GM19023 (cell line): ENCODE results near the gene LRP1.

Source experiments
- ATAC-seq: cut with Tn5 transposase; IDR thresholded peaks from one replicate; pipeline ENCODE4 v1.9.1; 2021; ENCODE audit warnings: mild to moderate bottlenecking, moderate library complexity; ENCODE audit not compliant: unreplicated experiment

LRP1 gene

GRCh38 chr12:57188090-57188425 is 59.8 kb downstream of the LRP1 start:
- no peak for ATAC-seq

- no peak for ATAC-seq
Observed at GRCh38 chr12:57190037-57190436, 61.8 kb downstream of the LRP1 start.

DNA sequence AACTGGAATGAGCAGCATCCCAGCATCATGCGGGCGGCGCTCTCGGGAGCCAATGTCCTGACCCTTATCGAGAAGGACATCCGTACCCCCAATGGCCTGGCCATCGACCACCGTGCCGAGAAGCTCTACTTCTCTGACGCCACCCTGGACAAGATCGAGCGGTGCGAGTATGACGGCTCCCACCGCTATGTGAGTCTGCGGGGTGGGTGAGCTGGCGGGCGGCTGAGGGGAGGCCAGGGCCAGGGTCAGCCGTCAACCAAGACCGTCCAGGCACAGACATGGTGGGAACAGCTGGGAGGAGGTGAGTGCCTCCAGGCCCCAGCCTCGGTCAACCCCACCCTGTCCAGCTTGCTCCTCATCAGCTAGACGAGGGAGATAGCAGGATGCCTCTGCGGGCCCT is 62.5 kb downstream of the LRP1 start:
- no peak for ATAC-seq

- ATAC-seq, result no peak
Observed at GRCh38 chr12:57191410-57191809, 63.1 kb downstream of the LRP1 start.

- ATAC-seq, result no peak
Observed at GRCh38 chr12:57192920-57193319, 64.6 kb downstream of the LRP1 start.

GRCh38 chr12:57193706-57194245 is 65.5 kb downstream of the LRP1 start:
- no peak for ATAC-seq

DNA sequence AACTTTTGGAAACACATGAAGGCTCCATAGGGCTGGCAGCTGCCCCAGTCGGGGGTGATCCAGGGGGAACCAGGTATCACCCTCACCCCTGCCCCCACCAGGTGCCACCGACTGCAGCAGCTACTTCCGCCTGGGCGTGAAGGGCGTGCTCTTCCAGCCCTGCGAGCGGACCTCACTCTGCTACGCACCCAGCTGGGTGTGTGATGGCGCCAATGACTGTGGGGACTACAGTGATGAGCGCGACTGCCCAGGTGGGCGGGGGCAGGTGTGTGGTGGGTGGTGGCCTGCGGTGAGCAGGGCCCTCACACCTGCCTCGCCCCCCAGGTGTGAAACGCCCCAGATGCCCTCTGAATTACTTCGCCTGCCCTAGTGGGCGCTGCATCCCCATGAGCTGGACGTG is 66.0 kb downstream of the LRP1 start:
- ATAC-seq, result no peak

DNA sequence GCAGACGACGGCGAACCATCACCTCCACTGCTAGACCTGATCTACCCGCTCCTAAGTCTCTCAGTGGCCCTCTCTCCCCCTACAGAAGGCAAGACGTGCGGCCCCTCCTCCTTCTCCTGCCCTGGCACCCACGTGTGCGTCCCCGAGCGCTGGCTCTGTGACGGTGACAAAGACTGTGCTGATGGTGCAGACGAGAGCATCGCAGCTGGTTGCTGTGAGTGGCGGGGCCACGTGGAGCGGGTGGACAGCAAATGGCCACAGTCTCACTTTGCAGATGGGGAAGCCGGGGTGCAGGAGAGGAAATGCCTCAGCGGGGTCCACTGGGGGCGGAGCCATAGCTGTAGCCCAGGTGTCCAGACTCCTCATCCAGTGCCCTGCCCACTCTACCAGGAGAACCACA is 66.9 kb downstream of the LRP1 start:
- no peak for ATAC-seq

DNA sequence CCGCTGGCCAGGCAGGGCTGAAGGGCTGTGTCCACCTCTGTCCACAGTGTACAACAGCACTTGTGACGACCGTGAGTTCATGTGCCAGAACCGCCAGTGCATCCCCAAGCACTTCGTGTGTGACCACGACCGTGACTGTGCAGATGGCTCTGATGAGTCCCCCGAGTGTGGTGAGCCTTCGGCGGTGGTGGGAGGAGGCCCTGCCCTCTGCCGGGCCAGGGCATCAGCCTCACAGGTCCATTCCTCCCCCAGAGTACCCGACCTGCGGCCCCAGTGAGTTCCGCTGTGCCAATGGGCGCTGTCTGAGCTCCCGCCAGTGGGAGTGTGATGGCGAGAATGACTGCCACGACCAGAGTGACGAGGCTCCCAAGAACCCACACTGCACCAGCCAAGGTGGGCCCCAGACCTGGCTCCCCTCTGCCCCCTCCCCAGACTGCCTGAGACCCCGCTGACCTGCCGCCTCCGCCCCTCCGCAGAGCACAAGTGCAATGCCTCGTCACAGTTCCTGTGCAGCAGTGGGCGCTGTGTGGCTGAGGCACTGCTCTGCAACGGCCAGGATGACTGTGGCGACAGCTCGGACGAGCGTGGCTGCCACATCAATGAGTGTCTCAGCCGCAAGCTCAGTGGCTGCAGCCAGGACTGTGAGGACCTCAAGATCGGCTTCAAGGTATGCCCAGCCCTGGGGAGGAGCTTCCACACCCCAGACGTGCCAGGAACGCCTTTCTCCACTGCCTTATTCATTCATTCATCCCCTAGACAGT is 67.5 kb downstream of the LRP1 start:
- ATAC-seq, result no peak

- ATAC-seq, result no peak
Observed at GRCh38 chr12:57196439-57196838, 68.2 kb downstream of the LRP1 start.

DNA sequence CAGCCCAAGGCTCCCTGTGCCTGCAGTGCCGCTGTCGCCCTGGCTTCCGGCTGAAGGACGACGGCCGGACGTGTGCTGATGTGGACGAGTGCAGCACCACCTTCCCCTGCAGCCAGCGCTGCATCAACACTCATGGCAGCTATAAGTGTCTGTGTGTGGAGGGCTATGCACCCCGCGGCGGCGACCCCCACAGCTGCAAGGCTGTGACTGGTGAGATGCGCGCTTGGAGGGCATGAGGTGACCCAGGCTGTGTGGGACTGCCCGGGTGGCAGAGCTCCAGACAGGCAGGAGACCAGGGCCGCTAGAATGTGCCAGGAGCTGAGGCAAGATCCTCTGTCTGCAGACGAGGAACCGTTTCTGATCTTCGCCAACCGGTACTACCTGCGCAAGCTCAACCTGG is 68.7 kb downstream of the LRP1 start:
- ATAC-seq, result no peak

GRCh38 chr12:57198329-57198728 is 70.0 kb downstream of the LRP1 start:
- ATAC-seq, result no peak

- no peak for ATAC-seq
Observed at GRCh38 chr12:57199191-57199590, 70.9 kb downstream of the LRP1 start.

DNA sequence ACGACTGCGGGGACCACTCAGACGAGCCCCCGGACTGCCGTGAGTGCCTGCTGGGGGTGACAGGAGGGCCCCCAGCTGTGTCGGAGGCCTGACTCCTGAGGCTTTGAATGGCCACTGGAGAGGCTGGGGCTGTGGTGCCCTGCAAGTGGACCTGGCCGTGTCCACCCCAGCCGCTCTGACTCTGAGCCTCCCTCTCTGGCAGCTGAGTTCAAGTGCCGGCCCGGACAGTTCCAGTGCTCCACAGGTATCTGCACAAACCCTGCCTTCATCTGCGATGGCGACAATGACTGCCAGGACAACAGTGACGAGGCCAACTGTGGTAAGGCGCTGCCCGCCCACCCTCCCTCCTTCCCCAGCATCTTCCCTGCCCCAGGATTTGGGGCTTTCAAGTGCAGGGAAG is 72.2 kb downstream of the LRP1 start:
- no peak for ATAC-seq

GRCh38 chr12:57201219-57201618 is 72.9 kb downstream of the LRP1 start:
- ATAC-seq, result no peak

DNA sequence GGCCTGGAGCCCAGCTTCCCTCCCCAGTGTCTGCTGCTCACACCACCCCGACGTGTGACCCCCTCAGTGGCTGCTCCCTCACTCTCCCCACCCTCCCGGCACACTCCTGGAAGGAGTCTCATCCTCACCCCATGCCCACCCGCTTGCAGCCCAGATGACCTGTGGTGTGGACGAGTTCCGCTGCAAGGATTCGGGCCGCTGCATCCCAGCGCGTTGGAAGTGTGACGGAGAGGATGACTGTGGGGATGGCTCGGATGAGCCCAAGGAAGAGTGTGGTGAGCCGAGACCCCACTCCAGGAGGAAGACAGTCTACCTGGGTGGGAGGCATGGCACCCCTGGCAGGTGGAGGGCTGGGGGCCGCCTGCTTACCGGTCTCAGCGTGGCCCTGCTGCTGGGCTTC is 73.3 kb downstream of the LRP1 start:
- ATAC-seq, result no peak

GRCh38 chr12:57202321-57202720 is 74.0 kb downstream of the LRP1 start:
- no peak for ATAC-seq

DNA sequence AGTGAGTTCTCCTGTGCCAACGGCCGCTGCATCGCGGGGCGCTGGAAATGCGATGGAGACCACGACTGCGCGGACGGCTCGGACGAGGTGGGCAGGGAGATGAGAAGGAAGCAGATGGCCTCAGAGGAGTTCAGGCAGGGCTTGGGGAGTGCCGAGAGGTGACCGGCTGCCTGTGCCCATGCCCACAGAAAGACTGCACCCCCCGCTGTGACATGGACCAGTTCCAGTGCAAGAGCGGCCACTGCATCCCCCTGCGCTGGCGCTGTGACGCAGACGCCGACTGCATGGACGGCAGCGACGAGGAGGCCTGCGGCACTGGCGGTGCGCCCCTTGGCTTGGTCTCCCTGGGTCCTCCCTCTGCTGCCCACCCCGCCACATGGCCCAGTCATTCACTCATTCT is 74.9 kb downstream of the LRP1 start:
- no peak for ATAC-seq

GRCh38 chr12:57203791-57204190 is 75.5 kb downstream of the LRP1 start:
- no peak for ATAC-seq

- ATAC-seq, result no peak
Observed at GRCh38 chr12:57204454-57204853, 76.2 kb downstream of the LRP1 start.

DNA sequence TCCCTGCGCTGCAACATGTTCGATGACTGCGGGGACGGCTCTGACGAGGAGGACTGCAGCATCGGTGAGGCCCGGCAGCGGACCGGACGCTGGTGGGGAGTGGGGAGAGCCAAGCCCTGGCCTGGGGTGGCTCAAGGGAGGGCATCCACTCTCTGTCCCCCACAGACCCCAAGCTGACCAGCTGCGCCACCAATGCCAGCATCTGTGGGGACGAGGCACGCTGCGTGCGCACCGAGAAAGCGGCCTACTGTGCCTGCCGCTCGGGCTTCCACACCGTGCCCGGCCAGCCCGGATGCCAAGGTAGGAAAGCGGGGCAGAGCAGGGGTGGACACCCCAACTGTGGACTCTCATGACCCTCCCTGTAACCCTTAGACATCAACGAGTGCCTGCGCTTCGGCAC is 76.9 kb downstream of the LRP1 start:
- no peak for ATAC-seq

DNA sequence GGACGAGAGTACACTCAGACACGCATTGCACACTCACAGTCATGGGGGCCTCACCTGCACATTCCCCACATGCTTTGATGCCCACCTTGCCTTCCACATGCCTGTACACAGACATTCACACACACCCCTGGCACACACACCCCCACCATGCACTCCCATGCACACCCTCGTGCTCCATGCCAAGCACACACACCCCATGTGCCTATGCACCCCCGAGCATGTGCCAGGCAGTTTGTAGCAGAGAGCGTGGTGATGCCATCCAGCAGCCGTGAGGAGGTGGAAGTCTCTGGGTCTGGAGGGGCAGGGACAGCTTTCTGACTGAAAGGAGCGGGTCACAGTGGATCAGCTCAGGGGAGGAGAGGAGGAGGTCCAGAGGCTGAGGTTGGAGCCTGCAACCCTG is 77.6 kb downstream of the LRP1 start:
- ATAC-seq, result no peak
